ENCODE data around the gene HOXB6.

HOXB6 gene

DNA sequence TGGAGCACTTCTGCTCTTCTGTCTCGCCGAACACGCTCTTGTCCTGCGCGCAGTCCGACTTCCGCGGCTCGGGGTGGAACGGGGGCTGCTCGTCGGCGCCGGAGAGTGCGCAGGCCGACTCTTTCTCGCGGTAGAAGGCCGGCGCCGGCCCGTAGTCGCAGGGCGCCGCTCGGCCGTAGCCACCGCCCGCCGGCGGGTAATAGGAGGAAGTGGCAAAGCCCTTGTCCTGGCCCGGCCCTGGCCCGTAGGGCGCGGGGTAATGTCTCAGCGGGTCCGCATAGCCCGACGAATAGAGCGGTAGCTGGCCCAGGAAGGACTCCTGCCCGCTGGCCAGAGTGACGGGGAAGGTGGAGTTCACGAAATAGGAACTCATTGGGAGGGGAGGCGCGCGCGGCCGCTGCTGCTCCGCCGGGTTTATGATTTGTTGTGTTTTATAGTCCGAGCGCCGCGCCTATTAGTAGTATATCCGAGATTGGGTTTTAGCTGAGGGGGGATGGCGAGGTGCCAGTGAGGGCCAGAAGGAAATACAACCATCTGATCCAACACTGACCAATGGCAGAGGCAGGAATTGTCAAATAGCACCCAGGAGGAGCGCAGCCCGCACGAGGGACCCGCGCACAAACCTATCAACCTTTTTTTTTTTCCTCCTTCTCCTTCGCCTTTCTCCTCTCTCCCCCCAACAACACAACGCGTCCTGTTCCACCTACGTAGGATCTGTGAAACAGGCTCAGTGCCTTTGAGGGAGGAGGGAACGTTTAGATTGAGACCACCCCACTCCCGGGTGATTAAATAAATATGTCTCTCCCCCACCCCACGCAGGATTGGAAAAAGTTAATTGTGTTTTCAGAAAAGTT, 6.8 kb downstream of the HOXB6 start (continued):
- TF ChIP-seq ZNF843 (tag by site-specific recombination; IDR thresholded peaks at IDR 0.05): peak; percentile 55; the same call in 1 of the 2 replicates

DNA sequence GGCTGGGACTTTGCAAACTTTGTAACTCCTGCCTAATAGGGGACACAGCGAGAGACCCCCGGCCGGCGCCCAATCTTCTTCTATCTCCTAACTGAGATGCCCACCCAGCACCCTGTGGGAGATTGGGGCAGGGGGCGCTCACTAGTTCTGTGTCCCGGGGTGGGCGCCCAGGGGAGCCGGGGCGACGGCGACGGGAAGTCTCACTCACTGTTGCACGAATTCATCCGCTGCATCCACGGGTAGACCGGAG, 7.3 kb downstream of the HOXB6 start:
- Histone ChIP-seq H3K36me3 (ENCODE audit: control insufficient read depth in 2 of 2, insufficient read depth in 1 of 2, low read length in 2 of 2) (peaks cover 5 to 34% of the 10 kb centered on the region in 2 experiments; a peak in 1 of 3 replicates), H3K4me3 (ENCODE audit: low read depth, low read length) (peak overlapping the region; percentile 71), H3K4me1 (ENCODE audit: control insufficient read depth, insufficient read depth, low read length) (peaks cover 46% of the 10 kb centered on the region), H3K27ac (ENCODE audit: extremely low read depth, low read depth, low read length) (peak overlapping the region; percentile 87), H3K9me3 (ENCODE audit: control insufficient read depth, insufficient read depth, low read depth, low read length) (no peaks in the 10 kb centered on the region)
- TF ChIP-seq GLIS2 (tag by site-specific recombination; IDR thresholded peaks at IDR 0.05) (peak; percentile 85), ZBTB17 (tag by site-specific recombination; IDR thresholded peaks at IDR 0.05) (no peak), ZNF423 (tag by site-specific recombination; IDR thresholded peaks at IDR 0.05) (peak; percentile 89), YY2 (tag by site-specific recombination; IDR thresholded peaks at IDR 0.05) (no peak), SCRT2 (tag by site-specific recombination; IDR thresholded peaks at IDR 0.05) (0 out of 2 replicates have a peak, but pooled peaks have one; percentile 25), ZIC2 (tag by site-specific recombination; IDR thresholded peaks at IDR 0.05) (peak; percentile 91), ZSCAN16 (tag by site-specific recombination; IDR thresholded peaks at IDR 0.05) (no peak)
- TF ChIP-seq, protein P1, sequence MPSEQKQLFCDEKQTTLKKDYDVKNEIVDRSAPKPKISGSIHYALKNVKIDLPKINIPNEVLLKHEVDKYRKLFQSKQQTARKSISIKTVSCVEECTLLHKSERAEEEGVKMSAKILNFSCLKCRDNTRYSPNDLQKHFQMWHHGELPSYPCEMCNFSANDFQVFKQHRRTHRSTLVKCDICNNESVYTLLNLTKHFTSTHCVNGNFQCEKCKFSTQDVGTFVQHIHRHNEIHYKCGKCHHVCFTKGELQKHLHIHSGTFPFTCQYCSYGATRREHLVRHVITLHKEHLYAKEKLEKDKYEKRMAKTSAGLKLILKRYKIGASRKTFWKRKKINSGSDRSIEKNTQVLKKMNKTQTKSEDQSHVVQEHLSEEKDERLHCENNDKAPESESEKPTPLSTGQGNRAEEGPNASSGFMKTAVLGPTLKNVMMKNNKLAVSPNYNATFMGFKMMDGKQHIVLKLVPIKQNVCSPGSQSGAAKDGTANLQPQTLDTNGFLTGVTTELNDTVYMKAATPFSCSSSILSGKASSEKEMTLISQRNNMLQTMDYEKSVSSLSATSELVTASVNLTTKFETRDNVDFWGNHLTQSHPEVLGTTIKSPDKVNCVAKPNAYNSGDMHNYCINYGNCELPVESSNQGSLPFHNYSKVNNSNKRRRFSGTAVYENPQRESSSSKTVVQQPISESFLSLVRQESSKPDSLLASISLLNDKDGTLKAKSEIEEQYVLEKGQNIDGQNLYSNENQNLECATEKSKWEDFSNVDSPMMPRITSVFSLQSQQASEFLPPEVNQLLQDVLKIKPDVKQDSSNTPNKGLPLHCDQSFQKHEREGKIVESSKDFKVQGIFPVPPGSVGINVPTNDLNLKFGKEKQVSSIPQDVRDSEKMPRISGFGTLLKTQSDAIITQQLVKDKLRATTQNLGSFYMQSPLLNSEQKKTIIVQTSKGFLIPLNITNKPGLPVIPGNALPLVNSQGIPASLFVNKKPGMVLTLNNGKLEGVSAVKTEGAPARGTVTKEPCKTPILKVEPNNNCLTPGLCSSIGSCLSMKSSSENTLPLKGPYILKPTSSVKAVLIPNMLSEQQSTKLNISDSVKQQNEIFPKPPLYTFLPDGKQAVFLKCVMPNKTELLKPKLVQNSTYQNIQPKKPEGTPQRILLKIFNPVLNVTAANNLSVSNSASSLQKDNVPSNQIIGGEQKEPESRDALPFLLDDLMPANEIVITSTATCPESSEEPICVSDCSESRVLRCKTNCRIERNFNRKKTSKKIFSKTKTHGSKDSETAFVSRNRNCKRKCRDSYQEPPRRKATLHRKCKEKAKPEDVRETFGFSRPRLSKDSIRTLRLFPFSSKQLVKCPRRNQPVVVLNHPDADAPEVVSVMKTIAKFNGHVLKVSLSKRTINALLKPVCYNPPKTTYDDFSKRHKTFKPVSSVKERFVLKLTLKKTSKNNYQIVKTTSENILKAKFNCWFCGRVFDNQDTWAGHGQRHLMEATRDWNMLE (tag by site-specific recombination; conservative IDR thresholded peaks at IDR 0.05; ENCODE audit: low read depth): no peak
- TF ChIP-seq, protein P2, sequence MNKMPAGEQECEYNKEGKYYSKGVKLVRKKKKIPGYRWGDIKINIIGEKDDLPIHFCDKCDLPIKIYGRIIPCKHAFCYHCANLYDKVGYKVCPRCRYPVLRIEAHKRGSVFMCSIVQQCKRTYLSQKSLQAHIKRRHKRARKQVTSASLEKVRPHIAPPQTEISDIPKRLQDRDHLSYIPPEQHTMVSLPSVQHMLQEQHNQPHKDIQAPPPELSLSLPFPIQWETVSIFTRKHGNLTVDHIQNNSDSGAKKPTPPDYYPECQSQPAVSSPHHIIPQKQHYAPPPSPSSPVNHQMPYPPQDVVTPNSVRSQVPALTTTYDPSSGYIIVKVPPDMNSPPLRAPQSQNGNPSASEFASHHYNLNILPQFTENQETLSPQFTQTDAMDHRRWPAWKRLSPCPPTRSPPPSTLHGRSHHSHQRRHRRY (tag by site-specific recombination; IDR thresholded peaks at IDR 0.05): 0 out of 2 replicates have a peak, but pooled peaks have one; percentile 18
- TF ChIP-seq, protein P3, sequence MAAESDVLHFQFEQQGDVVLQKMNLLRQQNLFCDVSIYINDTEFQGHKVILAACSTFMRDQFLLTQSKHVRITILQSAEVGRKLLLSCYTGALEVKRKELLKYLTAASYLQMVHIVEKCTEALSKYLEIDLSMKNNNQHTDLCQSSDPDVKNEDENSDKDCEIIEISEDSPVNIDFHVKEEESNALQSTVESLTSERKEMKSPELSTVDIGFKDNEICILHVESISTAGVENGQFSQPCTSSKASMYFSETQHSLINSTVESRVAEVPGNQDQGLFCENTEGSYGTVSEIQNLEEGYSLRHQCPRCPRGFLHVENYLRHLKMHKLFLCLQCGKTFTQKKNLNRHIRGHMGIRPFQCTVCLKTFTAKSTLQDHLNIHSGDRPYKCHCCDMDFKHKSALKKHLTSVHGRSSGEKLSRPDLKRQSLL (tag by site-specific recombination; IDR thresholded peaks at IDR 0.05): 0 out of 2 replicates have a peak, but pooled peaks have one; percentile 0
- POLR2A ChIA-PET: interaction anchor here (1.0 kb wide), 1 partner anchor 26 kb away, joined by 3 read pairs; no protein-coding TSS in a partner anchor
- CTCF ChIA-PET: interaction anchor here (0.9 kb wide), 1 partner anchor 377 kb away, joined by 3 read pairs; no protein-coding TSS in a partner anchor

DNA sequence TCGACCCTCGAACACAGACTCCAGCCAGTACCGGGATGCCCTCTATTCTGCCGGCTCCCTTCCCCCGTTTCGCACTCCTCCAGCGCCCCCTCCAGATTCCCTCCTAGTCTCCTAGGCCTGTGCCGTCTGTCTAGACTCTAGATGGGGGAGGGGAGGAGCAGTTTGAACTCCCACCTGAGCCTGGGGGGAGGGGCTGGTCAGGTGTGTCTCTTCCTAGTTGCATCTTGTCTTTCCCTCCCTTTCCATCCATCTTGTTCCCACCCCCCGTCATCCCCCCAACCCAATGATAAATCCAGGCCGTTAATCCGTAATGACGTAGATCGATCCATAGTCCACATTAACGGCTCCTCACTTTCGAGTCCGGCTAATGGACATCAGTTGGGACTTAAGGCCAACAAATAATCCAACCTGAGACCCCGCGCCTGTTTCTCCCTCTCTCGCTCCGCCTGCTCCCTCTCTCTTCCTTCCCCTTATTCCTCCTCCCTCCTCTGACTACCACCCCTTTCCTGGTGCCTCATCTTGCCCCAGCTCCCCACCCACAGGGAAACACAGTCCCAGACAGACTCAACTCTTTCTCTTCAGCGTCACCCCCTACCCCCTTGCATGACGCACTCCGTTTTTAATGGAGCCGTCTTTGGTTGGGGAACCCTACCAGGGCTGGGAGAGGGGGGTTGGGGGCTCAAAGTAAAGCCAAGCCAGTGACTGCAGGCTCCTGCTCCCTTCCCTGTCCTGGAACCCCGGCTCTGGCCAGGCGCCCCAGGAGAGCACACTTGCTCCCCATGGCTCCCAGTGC, 7.9 kb downstream of the HOXB6 start:
- H3K4me1 ChIP-seq (ENCODE audit: control insufficient read depth, insufficient read depth, low read length): peaks cover 46% of the 10 kb centered on the region
- POLR2A ChIA-PET: no interaction called here
- peak overlapping the region; percentile 87; the same call in 1 of the 2 replicates for H3K27ac ChIP-seq (ENCODE audit: extremely low read depth, low read depth, low read length)
- no peaks in the 10 kb centered on the region for H3K9me3 ChIP-seq (ENCODE audit: control insufficient read depth, insufficient read depth, low read depth, low read length)
- H3K36me3 ChIP-seq (ENCODE audit: control insufficient read depth in 2 of 2, insufficient read depth in 1 of 2, low read length in 2 of 2): peaks cover 5 to 37% of the 10 kb centered on the region in 2 experiments; a peak in 1 of 3 replicates
- CTCF ChIA-PET: interaction anchor here (0.6 to 2.6 kb wide), 5 partner anchors 96 to 377 kb away, joined by 3 to 10 read pairs (median 3); no protein-coding TSS in a partner anchor
- H3K4me3 ChIP-seq (ENCODE audit: low read depth, low read length): peak overlapping the region; percentile 71
- TF ChIP-seq ZNF223 (tag by site-specific recombination; IDR thresholded peaks at IDR 0.05) (0 out of 2 replicates have a peak, but pooled peaks have one; percentile 58), ZNF585B (tag by site-specific recombination; IDR thresholded peaks at IDR 0.05) (no peak), HOXC10 (CRISPR knock-in tag; IDR thresholded peaks at IDR 0.05) (no peak), GLIS2 (tag by site-specific recombination; IDR thresholded peaks at IDR 0.05) (no peak; the same call in 1 of the 2 replicates), ZNF777 (tag by site-specific recombination; IDR thresholded peaks at IDR 0.05; ENCODE audit: borderline replicate concordance) (no peak)
- TF ChIP-seq, protein P4, sequence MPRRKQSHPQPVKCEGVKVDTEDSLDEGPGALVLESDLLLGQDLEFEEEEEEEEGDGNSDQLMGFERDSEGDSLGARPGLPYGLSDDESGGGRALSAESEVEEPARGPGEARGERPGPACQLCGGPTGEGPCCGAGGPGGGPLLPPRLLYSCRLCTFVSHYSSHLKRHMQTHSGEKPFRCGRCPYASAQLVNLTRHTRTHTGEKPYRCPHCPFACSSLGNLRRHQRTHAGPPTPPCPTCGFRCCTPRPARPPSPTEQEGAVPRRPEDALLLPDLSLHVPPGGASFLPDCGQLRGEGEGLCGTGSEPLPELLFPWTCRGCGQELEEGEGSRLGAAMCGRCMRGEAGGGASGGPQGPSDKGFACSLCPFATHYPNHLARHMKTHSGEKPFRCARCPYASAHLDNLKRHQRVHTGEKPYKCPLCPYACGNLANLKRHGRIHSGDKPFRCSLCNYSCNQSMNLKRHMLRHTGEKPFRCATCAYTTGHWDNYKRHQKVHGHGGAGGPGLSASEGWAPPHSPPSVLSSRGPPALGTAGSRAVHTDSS (tag by site-specific recombination; IDR thresholded peaks at IDR 0.05): no peak
- TF ChIP-seq, protein P5, sequence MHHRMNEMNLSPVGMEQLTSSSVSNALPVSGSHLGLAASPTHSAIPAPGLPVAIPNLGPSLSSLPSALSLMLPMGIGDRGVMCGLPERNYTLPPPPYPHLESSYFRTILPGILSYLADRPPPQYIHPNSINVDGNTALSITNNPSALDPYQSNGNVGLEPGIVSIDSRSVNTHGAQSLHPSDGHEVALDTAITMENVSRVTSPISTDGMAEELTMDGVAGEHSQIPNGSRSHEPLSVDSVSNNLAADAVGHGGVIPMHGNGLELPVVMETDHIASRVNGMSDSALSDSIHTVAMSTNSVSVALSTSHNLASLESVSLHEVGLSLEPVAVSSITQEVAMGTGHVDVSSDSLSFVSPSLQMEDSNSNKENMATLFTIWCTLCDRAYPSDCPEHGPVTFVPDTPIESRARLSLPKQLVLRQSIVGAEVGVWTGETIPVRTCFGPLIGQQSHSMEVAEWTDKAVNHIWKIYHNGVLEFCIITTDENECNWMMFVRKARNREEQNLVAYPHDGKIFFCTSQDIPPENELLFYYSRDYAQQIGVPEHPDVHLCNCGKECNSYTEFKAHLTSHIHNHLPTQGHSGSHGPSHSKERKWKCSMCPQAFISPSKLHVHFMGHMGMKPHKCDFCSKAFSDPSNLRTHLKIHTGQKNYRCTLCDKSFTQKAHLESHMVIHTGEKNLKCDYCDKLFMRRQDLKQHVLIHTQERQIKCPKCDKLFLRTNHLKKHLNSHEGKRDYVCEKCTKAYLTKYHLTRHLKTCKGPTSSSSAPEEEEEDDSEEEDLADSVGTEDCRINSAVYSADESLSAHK (tag by site-specific recombination; IDR thresholded peaks at IDR 0.05): 0 out of 2 replicates have a peak, but pooled peaks have one; percentile 24
